Activated gamma-delta T cell treated with anti-CD3 and anti-CD28 coated beads, Interleukin-2, amount 50 U/mL, for 16 hours (primary cell): ENCODE measurements around the gene RNU6-9.
"Not testable (repeated sequence)": the region's sequence is repeated elsewhere in the genome, so short reads cannot be mapped to it uniquely, and the experiment has no call there.

Experiments
- DNase-seq: peaks from one replicate; pipeline ENCODE4 v3.0.0-alpha.2; 2020; ENCODE audit warnings: low read depth

The RNU6-9 gene

DNA sequence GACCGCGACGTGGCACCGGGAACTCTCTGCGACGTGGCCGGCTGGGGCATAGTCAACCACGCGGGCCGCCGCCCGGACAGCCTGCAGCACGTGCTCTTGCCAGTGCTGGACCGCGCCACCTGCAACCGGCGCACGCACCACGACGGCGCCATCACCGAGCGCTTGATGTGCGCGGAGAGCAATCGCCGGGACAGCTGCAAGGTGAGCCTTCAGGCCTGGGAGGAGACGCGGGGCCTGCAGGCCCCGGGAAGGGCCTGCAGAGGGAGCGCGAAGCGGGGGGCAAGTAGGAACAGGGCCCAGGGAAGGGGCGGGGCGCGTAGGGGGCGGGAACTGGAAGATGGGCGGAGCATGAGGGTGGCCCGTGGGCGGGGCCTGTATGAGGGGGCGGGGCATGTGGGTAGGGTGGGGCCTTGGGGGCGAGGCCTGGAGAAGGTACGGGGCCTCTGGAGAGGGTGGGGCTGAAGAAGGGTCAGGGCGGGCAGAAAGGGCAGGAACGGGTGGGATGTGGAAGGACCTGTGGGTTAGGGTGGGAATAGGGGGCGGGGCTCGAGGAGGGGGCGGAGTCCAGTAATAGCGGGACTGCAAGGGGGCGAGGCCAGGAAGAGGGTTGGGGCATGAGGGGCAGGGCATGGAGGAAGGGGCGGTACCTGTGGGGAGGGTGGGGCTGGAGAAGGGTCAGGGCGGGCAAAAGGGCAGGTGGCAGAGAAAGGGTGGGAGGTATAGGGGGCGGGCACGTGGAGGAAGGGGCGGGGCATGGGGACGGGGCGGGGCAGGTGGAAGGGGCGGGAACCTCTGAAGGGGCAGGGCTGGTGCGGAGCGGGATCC lies 31.3 kb upstream of the RNU6-9 start:
- DNase-seq: peak; percentile 55

DNA sequence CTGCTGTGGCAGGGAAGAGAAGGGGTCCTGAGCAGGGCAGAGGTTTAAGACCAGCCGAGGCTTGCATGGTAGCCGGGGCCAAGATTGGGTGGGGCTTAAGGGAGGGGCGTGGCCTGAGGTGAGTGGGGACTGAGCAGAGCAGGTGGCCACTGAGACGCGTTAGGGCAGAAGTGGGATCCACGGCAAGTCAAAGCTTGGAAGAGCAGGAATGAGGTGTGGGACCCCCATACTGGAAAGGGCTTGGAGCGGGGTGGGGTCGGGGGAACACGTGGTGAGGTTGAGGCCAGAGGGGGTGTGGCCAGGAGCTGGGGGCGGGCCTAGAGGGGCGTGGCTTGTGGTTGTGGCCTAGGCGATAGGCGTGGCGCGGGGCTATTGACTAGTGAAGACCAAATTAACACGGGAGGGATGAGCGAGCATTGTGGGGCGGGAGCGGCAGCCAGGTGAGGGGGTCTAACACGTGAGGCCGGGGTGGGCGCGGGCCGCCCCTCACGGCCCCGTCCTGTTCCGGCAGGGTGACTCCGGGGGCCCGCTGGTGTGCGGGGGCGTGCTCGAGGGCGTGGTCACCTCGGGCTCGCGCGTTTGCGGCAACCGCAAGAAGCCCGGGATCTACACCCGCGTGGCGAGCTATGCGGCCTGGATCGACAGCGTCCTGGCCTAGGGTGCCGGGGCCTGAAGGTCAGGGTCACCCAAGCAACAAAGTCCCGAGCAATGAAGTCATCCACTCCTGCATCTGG lies 30.5 kb upstream of the RNU6-9 start:
- DNase-seq: peak; percentile 67

DNA sequence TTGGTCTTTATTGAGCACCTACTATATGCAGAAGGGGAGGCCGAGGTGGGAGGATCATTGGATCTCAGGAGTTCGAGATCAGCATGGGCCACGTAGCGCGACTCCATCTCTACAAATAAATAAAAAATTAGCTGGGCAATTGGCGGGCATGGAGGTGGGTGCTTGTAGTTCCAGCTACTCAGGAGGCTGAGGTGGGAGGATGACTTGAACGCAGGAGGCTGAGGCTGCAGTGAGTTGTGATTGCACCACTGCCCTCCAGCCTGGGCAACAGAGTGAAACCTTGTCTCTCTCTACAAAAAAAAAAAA lies 30.0 kb upstream of the RNU6-9 start:
- no peak for DNase-seq

DNA sequence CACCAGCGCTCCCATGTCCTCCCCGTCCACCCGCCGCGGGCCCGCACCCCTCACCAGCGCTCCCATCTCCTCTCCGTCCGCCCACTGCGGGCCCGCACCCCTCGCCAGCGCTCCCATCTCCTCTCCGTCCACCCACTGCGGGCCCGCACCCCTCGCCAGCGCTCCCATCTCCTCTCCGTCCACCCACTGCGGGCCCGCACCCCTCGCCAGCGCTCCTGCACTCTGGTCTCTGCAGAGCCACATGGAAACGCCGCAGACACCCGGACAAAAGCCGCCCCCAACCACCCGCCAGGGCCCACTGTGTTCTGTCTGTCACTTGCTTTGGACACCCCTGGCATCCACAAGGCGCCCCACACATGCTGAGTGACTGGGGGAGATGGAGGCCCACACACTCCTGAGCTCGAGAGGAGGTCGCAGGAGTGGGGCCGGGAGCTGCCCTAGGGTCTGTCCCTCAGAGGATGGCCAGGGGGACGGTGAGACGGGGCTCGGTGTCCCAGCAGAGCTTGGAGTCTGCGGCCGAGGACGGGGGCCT lies 26.4 kb upstream of the RNU6-9 start:
- DNase-seq: no peak

- no peak for DNase-seq
These were observed 25.9 kb upstream of the RNU6-9 start for GRCh38 chr19:867301-867793.

GRCh38 chr19:867855-868457 lies 25.3 kb upstream of the RNU6-9 start:
- DNase-seq: no peak

GRCh38 chr19:868458-869244 lies 24.6 kb upstream of the RNU6-9 start:
- no peak for DNase-seq

DNA sequence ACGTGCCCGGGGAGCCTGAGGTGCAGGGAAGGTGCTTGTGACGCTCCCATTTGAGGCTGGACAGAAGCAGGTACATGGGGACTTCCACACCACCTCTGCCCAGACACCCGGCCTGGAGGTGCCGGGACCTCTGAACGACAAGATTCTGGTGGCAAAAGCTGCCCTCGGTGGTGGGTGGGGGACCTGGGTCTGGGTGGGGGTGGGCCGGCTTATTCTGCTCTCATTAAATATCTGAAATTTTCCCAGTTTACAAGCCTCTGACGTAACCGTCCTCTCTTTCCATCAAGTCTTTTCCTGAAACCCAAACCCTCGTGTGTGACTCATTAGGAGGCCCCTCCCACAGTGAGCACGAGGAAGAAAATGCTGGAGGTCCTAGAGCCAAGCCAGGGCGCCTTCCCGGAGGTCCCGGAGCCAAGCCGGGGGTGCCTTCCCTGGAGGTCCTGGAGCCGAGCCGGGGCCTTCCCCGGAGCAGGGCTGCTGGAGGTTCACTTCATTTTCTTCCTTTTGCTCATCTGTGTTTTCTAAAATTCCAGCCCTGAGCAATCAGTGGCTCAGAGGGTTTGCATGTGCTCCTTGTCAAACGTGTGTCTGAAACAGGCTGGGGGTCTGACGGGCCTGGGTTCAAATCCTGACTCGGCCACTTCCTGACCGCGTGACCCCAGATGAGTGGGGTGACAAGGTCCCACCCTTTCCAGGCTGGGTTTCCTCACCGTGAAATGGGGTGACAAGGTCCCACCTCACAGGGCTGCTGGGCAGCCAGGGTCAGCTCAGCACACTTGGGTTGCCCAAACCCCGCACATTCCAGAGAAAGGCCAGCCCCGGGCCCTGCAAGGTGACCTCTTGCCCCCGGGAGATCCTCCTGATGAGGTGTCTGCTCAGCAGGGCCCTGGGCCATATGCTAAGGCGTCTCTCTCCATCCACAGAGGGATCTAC lies 23.8 kb upstream of the RNU6-9 start:
- no peak for DNase-seq

DNA sequence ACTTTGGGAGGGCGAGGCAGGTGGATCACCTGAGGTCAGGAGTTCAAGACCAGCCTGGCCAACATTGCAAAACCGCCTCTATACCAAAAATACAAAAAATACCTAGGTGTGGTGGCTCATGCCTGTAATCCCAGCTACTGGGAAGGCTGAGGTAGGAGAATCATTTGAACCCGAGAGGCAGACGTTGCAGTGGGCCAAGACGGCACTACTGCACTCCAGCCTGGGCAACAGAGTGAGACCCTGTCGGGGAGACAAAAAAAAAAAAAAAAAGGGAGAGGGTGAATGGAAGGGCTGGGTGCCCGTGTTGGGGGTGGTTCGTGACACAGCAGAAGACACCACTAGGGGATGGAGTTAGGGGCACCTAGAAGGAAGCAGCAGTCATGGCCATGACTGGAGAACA lies 23.0 kb upstream of the RNU6-9 start:
- no peak for DNase-seq

- DNase-seq: no peak
These were observed 22.3 kb upstream of the RNU6-9 start for GRCh38 chr19:870963-871401.

DNA sequence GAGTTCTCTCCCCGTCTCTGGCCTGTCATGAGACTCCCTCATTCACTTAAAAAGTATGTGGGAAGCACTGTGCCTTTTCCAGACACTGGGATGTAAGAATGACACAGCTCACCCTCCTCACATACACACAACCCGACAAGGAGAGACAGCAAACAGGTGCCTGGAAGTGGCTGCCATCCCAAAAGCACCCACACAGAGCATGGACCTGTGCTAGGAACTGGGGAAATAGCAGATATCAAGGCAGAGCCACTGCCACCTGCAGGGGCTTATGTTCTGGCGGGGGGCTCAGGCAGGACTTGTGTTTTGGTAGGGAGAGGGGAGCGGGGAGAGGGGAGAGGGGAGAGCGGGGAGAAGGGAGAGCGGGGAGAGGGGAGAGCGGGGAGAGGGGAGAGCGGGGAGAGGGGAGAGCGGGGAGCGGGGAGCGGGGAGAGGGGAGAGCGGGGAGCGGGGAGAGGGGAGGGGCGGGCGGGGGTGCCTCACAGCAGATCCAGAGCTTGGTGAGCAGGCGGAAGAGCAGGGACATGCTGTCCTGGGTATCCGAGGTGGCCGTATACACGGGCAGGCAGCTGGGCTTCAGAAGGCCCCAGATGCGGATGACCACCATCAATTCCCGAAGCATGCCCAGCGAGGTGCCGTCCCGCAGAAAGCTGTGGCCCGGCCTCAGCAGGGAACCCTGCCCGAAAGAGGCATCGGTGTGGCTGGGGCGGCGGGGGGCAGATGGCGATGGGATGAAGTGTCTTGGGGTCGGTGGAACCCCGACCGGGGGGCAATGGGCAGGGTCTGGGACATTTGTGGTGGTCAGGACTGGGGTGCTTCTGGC lies 21.6 kb upstream of the RNU6-9 start:
- DNase-seq: no peak

GRCh38 chr19:872266-872951 lies 20.9 kb upstream of the RNU6-9 start:
- peak; percentile 50 for DNase-seq

GRCh38 chr19:873084-873483 lies 20.2 kb upstream of the RNU6-9 start:
- peak; percentile 58 for DNase-seq

- no peak for DNase-seq
These were observed 19.7 kb upstream of the RNU6-9 start for GRCh38 chr19:873561-874041.

DNA sequence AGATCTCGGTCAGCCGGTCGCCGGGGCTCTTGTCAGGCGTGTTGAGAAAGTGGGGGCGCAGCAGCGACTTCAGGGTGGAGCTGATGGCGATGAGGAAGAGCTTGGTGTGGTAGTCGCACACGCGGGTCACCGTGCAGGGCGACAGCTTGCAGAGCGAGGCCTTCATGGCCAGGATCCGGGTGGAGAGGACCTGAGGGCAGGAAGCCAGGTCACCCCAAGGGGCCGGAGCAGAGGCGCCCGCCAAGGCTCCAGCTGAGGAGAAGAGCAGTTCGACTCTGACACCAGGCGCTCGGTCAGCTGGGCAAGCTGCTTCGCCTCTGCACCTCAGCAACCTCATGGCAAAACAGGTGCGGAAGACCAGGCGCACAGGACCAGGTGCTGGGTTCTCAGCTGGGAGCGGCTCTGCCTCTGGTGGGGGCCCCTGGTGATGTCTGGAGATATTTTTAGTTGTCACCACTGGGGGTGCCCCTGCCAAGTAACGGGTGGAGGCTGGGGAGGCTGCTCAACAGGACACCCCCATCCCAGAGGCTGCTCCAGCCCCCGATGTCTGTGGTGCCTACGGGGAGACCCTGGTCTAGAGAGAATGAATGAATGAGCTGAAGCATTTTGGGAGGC lies 17.9 kb upstream of the RNU6-9 start:
- DNase-seq: no peak

DNA sequence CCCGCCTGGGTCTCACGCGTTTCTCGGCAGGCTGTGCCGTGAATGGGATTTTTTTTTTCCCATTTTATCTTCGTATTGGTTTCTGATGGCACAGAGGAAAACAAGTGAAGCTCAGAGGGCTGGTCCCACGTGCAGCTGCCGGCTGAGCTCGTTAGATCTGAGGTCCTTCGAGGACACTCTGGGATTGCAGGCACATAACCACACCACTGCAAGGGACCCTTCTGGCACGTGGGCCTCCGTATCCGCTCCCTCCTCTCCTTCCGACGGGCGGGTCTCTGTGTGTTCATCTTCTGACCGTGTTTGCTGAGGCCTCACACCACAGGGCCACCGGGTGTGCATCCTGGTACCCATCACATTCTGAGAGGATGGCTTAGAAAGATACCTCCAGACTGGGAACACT lies 17.2 kb upstream of the RNU6-9 start:
- no peak for DNase-seq

GRCh38 chr19:876780-877314 lies 16.4 kb upstream of the RNU6-9 start:
- no peak for DNase-seq

GRCh38 chr19:877992-878660 lies 15.2 kb upstream of the RNU6-9 start:
- DNase-seq: not testable (repeated sequence)
